Urinary bladder (tissue), 4 donors: Measurements from ENCODE around the gene HHIPL2. TPM values are rescaled to one million over a fixed set of nuclear protein-coding genes. Genes with fewer than 3 reads are reported as not detected.
"Not testable (repeated sequence)": the region's sequence is repeated elsewhere in the genome, so short reads cannot be mapped to it uniquely, and the experiment has no call there.

ENCODE experiments used
- DNase-seq: peaks from one replicate; pipeline ENCODE4 v3.0.0-alpha.2; 2015; ENCODE audit errors: extremely low spot score
- H3K27ac ChIP-seq: one replicate; pipeline ENCODE4 v1.5.1; 2013; ENCODE audit warnings: low read depth, mild to moderate bottlenecking, moderate library complexity
- H3K36me3 ChIP-seq: one replicate; pipeline ENCODE4 v1.6.1; 2013; ENCODE audit warnings: mild to moderate bottlenecking, moderate library complexity; ENCODE audit not compliant: insufficient read depth
- H3K4me1 ChIP-seq: one replicate; pipeline ENCODE4 v1.6.1; 2013; ENCODE audit warnings: mild to moderate bottlenecking, moderate library complexity; ENCODE audit not compliant: insufficient read depth
- H3K4me3 ChIP-seq: one replicate; pipeline ENCODE4 v1.5.1; 2013; ENCODE audit warnings: low read depth, low read length
- WGBS: extraction: QIAGEN DNeasy Blood & Tissue Kit; methylation state at CpG from one replicate; pipeline ENCODE4 v1.1.7; 2013; 5-methylcytosine and 5-hydroxymethylcytosine counted together
- polyA plus RNA-seq: library from polyadenylated mRNA; stranded (reverse); fragments of 200-250 nt; gene quantifications from one replicate; pipeline ENCODE4 v1.2.3, GENCODE V29; 2013
- total RNA-seq: library from RNA; depleted of rRNA; stranded (reverse); fragments of >200 nt; gene quantifications from one replicate; pipeline ENCODE4 v1.2.3, GENCODE V29; 2014
- donor health status: healthy with polysubstance abuse.
- donor health status: healthy.

The HHIPL2 gene
- total and polyA plus RNA-seq, 2 donors = 0.53 TPM; not detected in 1

DNA sequence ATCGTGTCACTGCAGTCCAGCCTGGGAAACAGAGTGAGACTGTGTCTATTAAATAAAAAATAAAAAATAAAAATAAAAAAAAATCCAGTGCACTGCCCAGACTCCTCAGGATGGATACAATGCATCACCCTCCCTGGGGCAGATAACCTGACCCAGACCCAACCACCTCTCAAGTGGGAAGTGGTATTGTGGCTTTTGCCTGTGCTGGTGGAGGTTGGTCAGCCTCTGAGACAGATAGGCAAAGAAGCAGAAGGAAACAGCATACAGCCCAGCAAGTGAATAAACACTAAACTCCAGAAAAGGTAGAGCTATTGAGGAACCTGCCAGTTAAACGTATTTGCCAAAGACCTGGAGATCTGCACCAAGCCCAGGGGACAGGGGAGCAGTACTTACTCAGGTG lies 22.0 kb downstream of the HHIPL2 start:
- no peaks in the 10 kb centered on the region for H3K4me1 ChIP-seq
- 88% methylated on average over 2 of the region's 2 CpGs for WGBS
- DNase-seq = no peak
- H3K27ac ChIP-seq = no peak overlapping the region
- H3K4me3 ChIP-seq = no peak overlapping the region
- no peaks in the 10 kb centered on the region for H3K36me3 ChIP-seq

- H3K36me3 ChIP-seq = no peaks in the 10 kb centered on the region
- H3K4me1 ChIP-seq = no peaks in the 10 kb centered on the region
- no peak overlapping the region for H3K27ac ChIP-seq
- DNase-seq = no peak
- WGBS = 69% methylated on average over 3 of the region's 3 CpGs
- H3K4me3 ChIP-seq = no peak overlapping the region
Observed at GRCh38 chr1:222523852-222524251, 24.1 kb downstream of the HHIPL2 start.

DNA sequence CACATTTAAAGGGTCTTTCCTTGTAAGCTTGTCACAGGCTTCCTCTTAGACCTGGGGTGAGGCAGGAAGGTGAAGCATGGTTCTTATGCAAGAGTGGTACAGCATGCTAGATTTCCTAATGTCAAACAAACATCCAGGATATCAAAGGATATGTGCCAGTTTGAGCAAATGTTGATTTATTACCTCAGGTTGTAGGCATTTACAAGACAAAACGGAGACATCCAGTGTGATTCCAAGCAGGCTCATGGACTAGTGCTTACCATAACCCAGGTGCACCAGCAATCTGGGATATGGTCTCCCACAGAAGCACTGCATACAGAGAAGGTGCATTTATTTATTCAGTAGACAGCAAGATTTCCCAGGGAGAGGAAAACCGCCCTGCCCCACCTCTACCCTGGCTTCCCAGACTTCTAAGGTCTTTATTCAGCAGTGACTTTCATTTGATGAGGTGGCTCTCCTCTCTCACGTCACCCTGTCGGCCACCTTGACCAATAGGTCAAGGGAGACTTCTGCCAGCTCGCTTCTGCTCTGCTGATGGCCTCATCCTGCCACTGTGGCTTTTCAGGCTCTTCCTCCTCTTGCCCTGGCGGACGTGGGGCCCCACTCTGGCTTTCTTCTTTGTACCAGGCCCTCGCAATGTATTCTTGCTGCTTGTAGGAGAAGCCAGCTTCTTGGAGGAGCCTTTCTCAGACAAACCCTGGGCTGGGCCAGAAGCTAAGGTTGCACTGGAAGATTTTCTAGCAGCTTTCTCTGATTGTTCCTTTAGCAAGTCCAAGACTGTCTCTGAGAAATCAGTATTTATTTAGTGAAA lies 25.6 kb downstream of the HHIPL2 start:
- Histone ChIP-seq H3K4me3 (no peak overlapping the region), H3K4me1 (no peaks in the 10 kb centered on the region), H3K36me3 (no peaks in the 10 kb centered on the region), H3K27ac (no peak overlapping the region)
- WGBS = 91% methylated on average over 8 of the region's 8 CpGs
- DNase-seq = no peak

- 52% methylated on average over 7 of the region's 7 CpGs for WGBS
- H3K4me3 ChIP-seq = no peak overlapping the region
- H3K36me3 ChIP-seq = no peaks in the 10 kb centered on the region
- no peak for DNase-seq
- no peak overlapping the region for H3K27ac ChIP-seq
- H3K4me1 ChIP-seq = no peaks in the 10 kb centered on the region
Observed at GRCh38 chr1:222521299-222522104, 26.4 kb downstream of the HHIPL2 start.

DNA sequence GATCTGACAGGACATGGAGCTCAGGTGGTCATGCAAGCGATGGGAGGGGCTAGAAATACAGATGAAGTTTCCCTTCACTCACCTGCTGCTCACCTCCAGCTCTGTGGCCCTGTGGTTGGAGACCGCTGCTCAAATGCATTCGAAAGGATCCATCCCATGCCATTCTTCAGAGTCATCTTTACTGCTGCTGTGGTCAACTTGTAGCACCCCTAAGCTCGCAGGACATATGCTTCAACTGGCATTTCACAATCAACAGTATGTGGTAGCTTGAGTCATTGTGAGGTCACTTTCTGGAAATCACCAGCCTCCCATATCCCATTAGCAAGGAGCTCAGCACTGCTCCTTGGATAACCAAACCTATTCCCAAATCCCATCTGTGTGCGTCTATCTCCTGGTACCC lies 58.4 kb downstream of the HHIPL2 start:
- H3K4me1 ChIP-seq, DNase-seq, H3K4me3 ChIP-seq, H3K27ac ChIP-seq, H3K36me3 ChIP-seq: not testable (repeated sequence)
- WGBS = 95% methylated on average over 4 of the region's 5 CpGs

GRCh38 chr1:222487774-222488173 lies 60.1 kb downstream of the HHIPL2 start:
- WGBS = no CpG with 5 or more reads among the region's 27 CpGs
- not testable (repeated sequence) for H3K36me3 ChIP-seq, DNase-seq, H3K4me1 ChIP-seq, H3K27ac ChIP-seq, H3K4me3 ChIP-seq

DNA sequence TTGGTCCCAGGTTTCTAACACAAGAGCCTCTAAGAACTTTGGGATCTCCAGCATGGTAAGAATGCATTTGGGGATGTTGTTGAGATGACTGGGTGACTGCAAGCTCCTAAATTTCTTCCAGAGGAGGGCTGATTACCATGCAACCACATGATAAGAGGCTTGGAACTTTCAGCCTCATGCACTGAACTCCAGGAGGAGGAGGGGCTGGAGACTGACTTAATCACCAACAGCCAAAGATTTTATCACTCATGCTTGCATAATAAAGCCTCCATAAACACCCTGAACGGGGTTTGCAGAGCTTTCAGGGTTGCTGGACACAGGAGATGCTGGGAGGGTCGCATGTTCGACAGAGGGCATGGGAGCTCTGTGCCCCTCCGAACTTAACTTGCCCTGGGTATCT lies 63.9 kb downstream of the HHIPL2 start:
- not testable (repeated sequence) for H3K4me1 ChIP-seq, H3K27ac ChIP-seq, H3K36me3 ChIP-seq, H3K4me3 ChIP-seq, DNase-seq
- WGBS = 40% methylated on average over 4 of the region's 4 CpGs

- not testable (repeated sequence) for H3K4me1 ChIP-seq, DNase-seq
- WGBS = 81% methylated on average over 5 of the region's 7 CpGs
Observed at GRCh38 chr1:222479567-222479966, 68.3 kb downstream of the HHIPL2 start.

GRCh38 chr1:222476436-222476835 lies 71.5 kb downstream of the HHIPL2 start:
- not testable (repeated sequence) for H3K4me3 ChIP-seq, H3K4me1 ChIP-seq, DNase-seq, H3K36me3 ChIP-seq, H3K27ac ChIP-seq
- WGBS = 95% methylated on average over 5 of the region's 5 CpGs

More at GRCh38 chr1:222479567-222479966, 68.3 kb downstream of the HHIPL2 start:
- H3K27ac ChIP-seq, H3K4me3 ChIP-seq, H3K36me3 ChIP-seq: not testable (repeated sequence)

- DNase-seq, H3K4me3 ChIP-seq, H3K4me1 ChIP-seq, H3K36me3 ChIP-seq, H3K27ac ChIP-seq: not testable (repeated sequence)
- 92% methylated on average over 17 of the region's 17 CpGs for WGBS
Observed at GRCh38 chr1:222473717-222474116, 74.2 kb downstream of the HHIPL2 start.

DNA sequence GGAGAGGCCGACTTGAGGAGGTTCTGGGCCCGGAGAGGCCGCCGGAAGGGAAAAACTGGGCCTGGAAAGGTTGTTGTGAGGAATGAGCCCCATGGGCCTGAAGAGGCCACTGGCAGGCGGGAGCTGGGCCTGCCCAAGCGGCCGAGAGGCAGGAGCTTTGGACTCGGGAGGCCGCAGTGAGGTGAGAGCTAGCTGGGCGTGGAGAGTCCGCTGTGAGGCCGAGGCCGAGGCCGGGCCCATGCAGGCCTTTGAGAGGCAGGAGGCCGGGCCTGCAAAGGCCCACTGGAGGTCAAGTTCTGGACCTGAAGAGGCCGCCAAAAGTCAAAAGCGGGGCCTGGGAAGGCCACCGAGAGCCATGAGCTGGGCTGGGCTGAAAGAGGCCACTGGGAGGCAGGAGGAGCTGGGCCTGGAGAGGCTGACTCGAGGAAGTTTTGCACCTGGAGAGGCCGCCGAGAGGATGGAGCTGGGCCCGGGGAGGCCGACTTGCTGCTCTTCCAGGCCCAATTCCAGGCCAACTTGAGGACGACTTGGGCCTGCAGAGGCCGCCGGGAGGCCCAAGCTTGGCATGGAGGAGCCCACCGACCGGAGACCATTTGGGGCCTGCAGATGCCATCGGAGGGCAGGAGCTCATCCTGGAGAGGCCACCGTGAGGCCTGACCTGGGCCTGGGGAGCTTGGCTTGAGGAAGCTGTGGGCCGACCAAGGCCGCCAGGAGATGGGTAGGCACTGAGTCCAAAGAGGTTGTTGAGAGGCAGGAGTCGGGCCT lies 74.9 kb downstream of the HHIPL2 start:
- not testable (repeated sequence) for H3K4me3 ChIP-seq, H3K4me1 ChIP-seq, DNase-seq, H3K36me3 ChIP-seq, H3K27ac ChIP-seq
- WGBS = 97% methylated on average over 32 of the region's 33 CpGs
